Fibroblast of skin of right quadriceps (primary cell): ENCODE results near the gene PFKFB4.
"Not testable (repeated sequence)": the region's sequence is repeated elsewhere in the genome, so short reads cannot be mapped to it uniquely, and the experiment has no call there.

Experiments used
- DNase-seq: peaks from one replicate; pipeline ENCODE4 v3.0.0-alpha.2; 2013

Gene PFKFB4

GRCh38 chr3:48555949-48556795 is 431 bp downstream of the PFKFB4 start:
- no peak for DNase-seq

GRCh38 chr3:48555231-48555948 is 1.2 kb downstream of the PFKFB4 start:
- no peak for DNase-seq

- no peak for DNase-seq
Observed at GRCh38 chr3:48553886-48554845, 2.4 kb downstream of the PFKFB4 start.

GRCh38 chr3:48553361-48553760 is 3.2 kb downstream of the PFKFB4 start:
- no peak for DNase-seq

GRCh38 chr3:48552111-48552951 is 4.3 kb downstream of the PFKFB4 start:
- no peak for DNase-seq

GRCh38 chr3:48551651-48552050 is 5.0 kb downstream of the PFKFB4 start:
- not testable (repeated sequence) for DNase-seq

- DNase-seq: peak; percentile 66
Observed at GRCh38 chr3:48548729-48549705, 7.6 kb downstream of the PFKFB4 start.

- DNase-seq: no peak
Observed at GRCh38 chr3:48548126-48548525, 8.5 kb downstream of the PFKFB4 start.

GRCh38 chr3:48546203-48546829 is 10.3 kb downstream of the PFKFB4 start:
- no peak for DNase-seq

- DNase-seq: no peak
Observed at GRCh38 chr3:48544141-48544540, 12.5 kb downstream of the PFKFB4 start.

GRCh38 chr3:48543271-48543866 is 13.2 kb downstream of the PFKFB4 start:
- DNase-seq: no peak

GRCh38 chr3:48538451-48538850 is 18.2 kb downstream of the PFKFB4 start:
- no peak for DNase-seq

- DNase-seq: no peak
Observed at GRCh38 chr3:48536785-48537184, 19.8 kb downstream of the PFKFB4 start.

- DNase-seq: no peak
Observed at GRCh38 chr3:48536116-48536515, 20.5 kb downstream of the PFKFB4 start.

GRCh38 chr3:48535578-48535977 is 21.0 kb downstream of the PFKFB4 start:
- DNase-seq: no peak

- DNase-seq: no peak
Observed at GRCh38 chr3:48532977-48533337, 23.6 kb downstream of the PFKFB4 start.

- no peak for DNase-seq
Observed at GRCh38 chr3:48532271-48532976, 24.2 kb downstream of the PFKFB4 start.

GRCh38 chr3:48530701-48531100 is 25.9 kb downstream of the PFKFB4 start:
- DNase-seq: not testable (repeated sequence)

- DNase-seq: no peak
Observed at GRCh38 chr3:48528754-48529153, 27.8 kb downstream of the PFKFB4 start.
